ENCODE results near the gene KCNC4. TPM values are rescaled to one million over a fixed set of nuclear protein-coding genes. Genes with fewer than 3 reads are reported as not detected.

KCNC4 gene
- polyA plus RNA-seq, 1 donor = 9.2 TPM

- DNase-seq = no peak
These were observed 2.3 kb downstream of the KCNC4 start for GRCh38 chr1:110212169-110213142.

- no peak for DNase-seq
These were observed 3.0 kb downstream of the KCNC4 start for GRCh38 chr1:110213143-110213540.

GRCh38 chr1:110214454-110215404 is 4.6 kb downstream of the KCNC4 start:
- DNase-seq = no peak

- no peak for DNase-seq
These were observed 5.8 kb downstream of the KCNC4 start for GRCh38 chr1:110215621-110216515.

- DNase-seq = no peak
These were observed 6.8 kb downstream of the KCNC4 start for GRCh38 chr1:110216844-110217444.

- DNase-seq = no peak
These were observed 8.0 kb downstream of the KCNC4 start for GRCh38 chr1:110218137-110218536.

- DNase-seq = no peak
These were observed 8.6 kb downstream of the KCNC4 start for GRCh38 chr1:110218739-110219138.

- DNase-seq = no peak
These were observed 10.2 kb downstream of the KCNC4 start for GRCh38 chr1:110220324-110220723.

- DNase-seq = no peak
These were observed 11.0 kb downstream of the KCNC4 start for GRCh38 chr1:110221119-110221518.

- DNase-seq = no peak
These were observed 13.0 kb downstream of the KCNC4 start for GRCh38 chr1:110223127-110223526.

- DNase-seq = no peak
These were observed 13.5 kb downstream of the KCNC4 start for GRCh38 chr1:110223581-110223980.

- no peak for DNase-seq
These were observed 14.3 kb downstream of the KCNC4 start for GRCh38 chr1:110224240-110224995.

GRCh38 chr1:110225212-110225611 is 15.1 kb downstream of the KCNC4 start:
- no peak for DNase-seq

- DNase-seq = no peak
These were observed 15.8 kb downstream of the KCNC4 start for GRCh38 chr1:110225756-110226404.

- no peak for DNase-seq
These were observed 17.7 kb downstream of the KCNC4 start for GRCh38 chr1:110227774-110228173.

GRCh38 chr1:110228381-110228780 is 18.3 kb downstream of the KCNC4 start:
- no peak for DNase-seq

GRCh38 chr1:110228869-110229268 is 18.8 kb downstream of the KCNC4 start:
- DNase-seq = no peak

- DNase-seq = no peak
These were observed 19.4 kb downstream of the KCNC4 start for GRCh38 chr1:110229348-110230001.

- DNase-seq = no peak
These were observed 20.5 kb downstream of the KCNC4 start for GRCh38 chr1:110230381-110231199.

All from hindlimb muscle (tissue), 1 donor.